ENCODE measurements around the gene MGA.

MGA gene

DNA sequence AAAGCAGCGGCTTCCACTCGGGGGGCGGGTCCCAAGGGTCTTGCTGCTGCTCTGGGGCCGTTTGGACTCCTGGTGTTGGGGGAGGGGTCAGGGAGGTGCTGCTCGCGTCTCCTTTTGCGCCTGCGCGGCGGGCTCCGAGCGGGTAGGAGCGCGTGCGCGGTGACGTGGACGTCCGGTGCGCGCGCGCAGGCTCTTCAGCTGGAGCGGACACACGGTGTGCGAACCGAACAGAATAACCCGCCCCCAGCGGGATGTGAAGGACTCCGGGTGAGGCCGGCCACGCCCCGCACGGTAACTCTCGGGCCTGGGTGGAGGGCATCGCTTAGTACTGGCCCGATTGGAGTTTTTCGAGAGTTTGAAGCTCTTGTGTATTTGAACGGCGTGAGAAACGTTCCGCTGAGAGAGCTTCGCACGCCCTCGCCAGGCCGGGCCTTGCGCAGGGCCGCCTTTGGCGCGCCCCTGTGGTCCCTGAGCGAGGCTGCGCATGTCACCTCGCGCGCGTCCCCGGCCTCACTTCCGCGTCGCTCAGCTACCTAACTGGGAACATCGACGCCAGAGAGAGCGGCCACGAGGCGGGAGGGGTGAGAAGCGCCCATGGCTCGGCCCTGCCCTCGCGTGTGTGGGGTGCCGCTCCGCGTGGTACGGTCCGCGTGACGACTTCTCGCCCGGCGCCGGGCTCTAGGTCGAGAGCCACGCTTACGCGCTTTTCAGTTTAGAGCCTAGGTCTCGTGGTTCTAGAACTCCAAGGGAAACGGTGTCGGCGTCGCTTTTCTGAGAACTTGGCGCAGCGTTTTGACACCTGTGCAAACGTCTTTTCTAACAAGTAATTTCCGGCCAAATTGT, at the start of gene MGA:
Gene MGA (plus strand): TSS at position 171 of the 843 bp plus-strand sequence.
- DNase-seq = peak; percentile 80

DNA sequence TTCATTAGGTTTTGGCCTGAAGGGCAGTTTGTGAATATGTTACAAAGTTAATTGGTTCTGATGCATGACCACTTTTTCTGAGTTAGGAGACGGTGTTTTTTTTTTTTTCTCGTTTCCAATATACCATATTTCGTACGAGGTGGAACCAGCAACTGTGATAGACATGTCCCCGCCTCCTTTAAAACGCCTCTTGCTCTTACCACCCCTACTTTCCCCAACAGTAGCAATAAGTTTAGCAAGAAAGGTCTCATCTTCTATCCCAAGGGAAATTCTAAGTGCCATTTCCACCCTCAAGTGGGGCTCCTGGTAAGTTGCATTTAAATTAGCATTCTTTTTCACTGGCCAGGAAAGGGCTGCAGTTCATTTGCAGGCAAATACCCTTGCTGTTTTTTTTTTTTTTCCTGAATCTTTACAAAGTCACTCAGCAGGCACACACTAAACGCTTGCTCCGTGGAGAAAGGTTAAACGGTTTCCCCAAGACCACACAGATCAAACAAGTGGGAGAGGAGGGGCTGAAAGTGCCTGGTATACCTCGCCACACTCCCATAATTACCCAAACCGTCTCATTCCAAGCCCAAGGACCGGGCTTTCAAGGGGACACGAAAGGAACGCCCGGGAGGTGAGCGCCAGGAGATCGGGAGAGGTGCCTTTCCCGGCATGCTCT, 39.5 kb upstream of the MGA start:
- no peak for DNase-seq

DNA sequence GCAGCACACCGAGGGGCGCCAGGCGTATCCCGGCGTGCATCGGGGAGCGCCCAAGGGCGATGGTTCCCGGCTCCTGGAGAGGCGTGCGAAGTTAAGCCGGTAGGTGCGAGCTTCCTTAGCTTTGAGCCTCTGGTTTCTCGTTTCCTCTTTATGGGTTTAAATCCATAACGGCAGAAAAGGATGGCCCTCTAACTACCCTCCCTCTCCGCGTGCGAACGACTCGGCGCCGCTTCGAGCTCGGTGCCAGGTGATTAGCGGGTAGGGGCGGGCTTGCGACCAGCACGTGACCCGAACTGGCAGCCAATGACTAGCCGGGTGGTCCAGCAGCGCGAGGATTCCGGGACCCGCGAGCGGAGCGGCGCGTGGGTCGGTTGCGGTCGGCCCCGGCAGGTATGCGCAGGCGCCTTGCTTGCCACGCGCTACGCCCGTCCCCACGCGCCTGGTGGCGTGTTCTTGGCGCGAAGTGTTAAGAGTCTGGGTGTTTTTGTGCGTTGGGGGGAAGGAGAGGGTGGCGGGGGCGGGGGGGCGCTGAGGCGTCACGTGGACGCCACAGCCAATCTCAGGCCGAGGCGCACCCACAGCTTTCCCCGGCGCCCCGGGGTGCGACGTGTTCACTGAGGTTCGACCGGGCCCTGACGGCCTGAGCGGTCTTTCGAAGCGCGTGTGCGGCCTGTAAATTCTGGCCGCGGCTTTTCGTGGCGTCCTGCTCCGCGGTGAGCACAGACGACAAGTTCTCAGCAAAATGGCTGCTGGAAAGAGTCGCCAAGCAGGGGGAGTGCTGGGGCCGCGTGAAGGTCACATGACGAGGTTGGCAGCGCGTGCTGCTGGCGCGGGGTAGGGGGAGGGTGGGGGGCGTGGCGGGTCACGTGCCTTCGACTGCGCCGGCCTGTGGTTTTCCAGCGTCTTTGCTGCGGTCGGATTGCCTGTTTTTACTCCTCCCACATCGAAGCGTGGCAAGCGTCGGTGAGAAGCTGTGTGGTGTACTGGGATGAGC, 38.7 kb upstream of the MGA start:
- DNase-seq = peak; percentile 73

DNA sequence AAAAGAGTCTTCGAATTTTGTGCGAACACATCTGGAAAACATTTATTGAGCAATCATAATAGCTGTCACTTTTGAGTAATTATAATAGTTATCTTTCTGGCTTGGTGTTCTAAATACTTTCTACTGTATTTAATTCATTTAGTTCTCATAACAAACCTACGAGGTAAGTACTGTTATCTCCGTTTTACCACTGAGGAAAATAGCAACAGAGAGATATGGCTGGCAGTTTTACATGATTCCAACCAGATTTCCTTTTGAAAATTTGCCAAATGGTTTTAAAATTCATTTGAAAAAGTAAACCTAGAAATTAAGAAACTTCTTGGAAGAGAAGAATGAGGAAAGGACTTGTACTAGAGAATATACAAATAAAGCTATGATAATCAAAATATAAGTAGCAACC, 37.3 kb upstream of the MGA start:
- DNase-seq = peak; percentile 3

DNA sequence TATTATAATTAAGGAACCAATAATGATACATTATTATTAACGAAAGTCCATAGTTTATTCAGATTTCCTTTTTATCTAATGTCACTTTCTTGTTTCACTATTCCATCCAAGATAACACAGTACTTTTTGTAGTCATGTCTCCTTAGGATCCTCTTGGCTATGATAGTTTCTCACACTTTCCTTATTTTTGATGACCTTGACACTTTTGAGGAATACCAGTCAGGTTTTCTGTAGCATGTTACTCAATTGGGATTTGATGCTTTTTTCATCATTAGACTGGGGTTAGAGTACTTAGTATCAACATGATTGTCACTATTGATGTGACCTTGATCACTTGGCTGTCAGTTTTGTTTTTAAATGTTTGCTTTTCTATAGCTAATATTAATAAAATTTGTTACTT, 33.0 kb upstream of the MGA start:
- DNase-seq = no peak

DNA sequence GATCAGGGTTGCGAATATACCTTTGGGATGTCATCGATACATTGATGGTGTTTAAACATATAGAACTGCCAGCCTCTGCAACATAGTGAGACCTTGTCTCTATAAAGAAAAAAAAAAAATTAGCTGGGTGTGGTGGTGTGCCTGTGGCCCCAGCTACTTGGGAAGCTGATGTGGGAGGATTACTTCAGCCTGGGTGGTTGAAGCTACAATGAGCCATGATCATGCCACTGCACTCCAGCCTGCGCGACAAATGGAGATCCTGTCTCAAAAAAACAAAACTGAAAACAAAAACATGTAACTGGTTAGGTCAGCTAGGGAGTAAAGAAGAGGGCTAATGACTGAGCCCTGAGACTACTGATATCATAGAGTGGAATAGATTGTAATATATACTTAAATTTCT, 30.7 kb upstream of the MGA start:
- DNase-seq = no peak

DNA sequence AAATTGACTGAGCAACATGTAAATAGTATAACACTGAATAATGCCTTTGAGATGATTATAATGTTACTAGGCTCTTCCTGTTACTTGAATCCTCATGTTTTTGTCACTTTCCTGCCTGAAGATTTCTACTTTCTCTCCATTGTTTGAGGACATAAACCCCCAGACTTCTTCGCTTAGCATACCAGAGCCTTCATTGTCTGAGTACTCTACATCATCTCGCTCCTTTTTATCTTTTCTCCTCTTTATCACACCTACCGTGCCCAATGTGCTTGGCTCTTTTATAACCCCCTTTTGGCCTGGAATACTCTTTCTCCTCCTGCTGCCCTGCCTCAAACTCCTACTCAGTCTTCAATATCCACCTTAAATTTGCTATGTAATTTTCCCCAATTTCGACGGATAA, 30.3 kb upstream of the MGA start:
- DNase-seq = no peak

DNA sequence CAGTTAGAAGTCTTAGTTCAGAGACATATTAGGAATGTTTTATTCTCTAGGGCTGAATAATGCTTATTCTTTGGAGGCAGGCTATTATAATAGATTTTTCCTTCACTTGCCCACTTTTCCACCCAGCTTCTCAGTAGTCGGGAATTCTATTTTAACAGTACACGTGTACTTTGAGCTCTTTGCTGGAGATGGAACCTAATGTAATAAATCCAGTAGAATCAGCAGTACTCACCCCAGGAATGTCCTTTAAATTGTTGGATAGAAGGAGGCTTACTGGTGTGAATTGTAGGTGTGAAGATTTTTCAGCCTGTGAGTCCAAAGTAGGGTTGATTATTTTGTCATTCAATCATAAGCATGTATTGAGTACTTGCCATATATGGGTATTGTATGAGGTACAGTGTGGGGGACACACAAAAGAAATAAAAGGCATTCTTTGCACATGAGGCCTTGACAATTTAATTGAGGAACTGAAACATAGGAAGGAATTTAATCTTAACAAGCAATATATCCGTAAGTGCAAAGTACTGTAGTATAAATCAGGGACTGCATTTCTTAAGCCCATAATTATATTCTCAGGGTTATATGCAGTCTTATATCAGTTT, 29.5 kb upstream of the MGA start:
- no peak for DNase-seq

DNA sequence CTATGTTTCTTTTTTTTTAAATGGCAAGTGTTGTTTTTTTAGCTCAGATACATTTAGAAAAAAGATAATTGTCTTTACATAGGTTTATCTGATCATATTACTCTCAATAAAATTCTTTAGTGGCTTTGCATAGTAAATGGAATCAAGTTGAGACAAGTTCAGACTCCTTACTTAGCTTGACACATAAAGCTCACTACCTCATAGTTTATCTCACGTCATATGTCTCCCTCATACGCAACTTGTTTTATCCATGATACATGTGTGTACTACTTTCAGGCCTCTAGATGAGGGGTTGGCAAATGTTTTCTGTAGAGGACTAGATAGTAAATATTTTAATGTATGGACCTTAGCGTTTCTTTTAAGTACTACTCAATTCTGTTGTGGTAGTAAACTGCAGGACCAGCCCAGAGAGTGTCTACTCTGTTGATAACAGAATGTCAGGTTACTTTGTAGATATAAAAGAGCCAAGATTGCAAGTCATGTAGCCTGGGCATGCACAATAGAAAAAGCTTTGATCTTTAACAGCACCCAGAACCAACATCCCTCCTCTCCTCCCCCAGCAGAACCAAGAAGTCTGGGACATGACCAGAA, 28.2 kb upstream of the MGA start:
- no peak for DNase-seq

DNA sequence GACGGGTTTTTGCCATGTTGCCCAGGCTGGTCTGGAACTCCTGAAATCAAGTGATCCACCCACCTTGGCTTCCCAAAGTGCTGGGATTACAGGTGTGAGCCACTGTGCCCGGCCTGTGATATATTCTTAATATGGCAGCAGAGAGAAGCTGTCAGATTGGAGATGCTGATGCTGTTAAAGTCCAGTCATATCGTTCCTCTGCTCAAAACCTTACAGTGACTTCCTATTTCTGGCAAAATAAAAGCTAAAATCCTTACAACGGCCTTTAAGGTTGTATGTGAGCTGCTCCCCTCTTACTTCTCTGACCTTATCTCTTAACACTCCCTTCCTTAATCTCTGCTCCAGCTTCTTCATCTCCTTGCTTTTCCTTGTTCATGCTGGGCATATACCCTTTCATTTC, 26.6 kb upstream of the MGA start:
- no peak for DNase-seq

DNA sequence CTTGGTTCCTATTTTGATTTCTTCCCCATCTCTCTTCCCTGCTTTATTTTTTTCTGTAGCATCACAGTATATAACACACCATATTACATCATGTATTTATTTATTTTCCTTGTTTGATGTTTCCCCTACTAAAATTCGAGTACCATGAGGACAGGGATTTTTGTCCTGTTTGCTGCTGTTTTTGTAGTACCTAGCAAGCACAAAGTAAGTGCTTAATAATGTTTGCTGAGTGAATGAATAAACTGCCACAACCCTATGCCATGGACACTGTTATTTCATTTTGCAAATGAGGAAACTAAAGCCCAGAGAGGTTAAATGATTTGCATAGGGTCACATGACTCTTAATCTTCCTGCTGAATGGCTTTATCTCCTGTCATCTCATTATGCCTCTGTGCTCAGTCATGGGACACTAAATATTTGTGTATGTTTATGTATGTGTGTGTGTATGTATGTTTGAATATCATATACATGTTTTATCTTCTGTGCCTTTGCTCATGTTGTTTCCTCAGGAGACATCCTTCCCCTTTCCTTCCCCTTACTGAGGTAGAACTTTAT, 26.1 kb upstream of the MGA start:
- DNase-seq = no peak

DNA sequence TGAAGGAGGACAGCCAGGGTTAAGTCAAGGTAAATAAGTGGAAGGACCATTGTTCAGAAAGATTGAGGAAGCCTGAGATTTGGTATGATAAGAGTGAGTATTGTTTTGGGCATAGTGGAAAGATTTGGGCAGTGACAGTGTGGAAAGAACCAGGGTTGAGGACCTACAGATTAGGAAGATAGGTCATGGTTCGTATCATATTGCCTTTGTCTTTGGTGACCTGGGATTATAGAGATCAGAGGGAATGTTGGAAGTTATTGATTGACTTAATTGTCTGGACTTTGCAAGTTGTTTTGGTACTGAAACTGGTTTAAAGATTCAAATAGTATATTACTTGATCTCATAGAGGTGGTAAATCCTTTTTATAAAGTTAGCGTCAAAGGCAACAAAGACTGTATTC, 23.1 kb upstream of the MGA start:
- DNase-seq = no peak

DNA sequence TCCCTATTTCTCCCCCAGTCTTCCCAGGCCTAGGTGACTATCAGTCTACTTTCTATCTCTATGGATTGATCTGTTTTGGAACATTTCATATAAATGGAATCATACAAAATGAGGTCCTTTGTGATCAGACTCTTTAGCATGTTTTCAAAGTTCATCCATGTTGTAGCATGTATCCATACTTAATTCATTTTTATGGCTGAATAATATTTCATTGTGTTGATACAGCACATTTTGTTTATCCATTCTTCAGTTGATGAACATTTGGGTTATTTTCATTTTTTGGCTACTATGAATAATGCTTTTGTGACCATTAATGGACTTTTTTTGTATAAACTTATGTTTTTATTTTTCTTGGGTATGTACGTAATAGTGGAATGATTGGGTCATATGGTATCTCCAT, 19.2 kb upstream of the MGA start:
- no peak for DNase-seq

DNA sequence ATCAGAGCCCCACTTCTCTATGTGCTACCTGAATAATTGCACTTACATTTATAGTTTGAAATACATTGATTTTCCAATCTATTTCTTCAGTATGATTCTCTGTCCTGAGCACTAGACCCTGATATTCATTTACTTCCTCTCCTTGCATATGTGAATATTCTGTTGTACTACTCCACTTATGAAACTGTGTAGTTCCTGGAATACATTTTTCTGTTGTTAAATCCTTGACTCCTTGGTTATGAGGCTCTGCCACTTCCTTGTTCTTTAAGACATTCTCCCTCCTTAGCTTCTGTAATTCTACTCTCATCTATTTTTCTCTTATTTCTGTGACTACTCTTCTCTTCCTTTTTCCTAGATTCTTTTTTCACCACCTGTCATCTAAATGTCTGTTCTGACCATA, 12.9 kb upstream of the MGA start:
- DNase-seq = no peak

DNA sequence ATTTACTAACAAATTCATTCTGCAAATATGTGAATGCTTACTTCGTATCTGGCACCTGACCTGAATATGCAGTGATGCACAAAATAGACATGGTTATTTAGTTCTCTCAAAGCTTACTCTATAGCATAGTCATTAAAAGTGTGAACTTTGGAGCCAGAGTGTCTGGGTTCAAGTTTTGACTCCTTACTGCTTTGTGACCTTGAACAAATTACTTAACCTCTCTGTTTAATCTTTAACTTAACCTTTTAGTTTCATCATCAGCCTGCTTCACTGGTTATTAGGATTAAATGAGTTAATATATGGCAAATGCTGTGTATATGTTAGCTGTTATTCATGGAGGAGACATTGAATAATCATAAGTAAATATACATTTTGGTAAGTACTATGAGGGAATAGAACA, 12.1 kb upstream of the MGA start:
- DNase-seq = no peak

DNA sequence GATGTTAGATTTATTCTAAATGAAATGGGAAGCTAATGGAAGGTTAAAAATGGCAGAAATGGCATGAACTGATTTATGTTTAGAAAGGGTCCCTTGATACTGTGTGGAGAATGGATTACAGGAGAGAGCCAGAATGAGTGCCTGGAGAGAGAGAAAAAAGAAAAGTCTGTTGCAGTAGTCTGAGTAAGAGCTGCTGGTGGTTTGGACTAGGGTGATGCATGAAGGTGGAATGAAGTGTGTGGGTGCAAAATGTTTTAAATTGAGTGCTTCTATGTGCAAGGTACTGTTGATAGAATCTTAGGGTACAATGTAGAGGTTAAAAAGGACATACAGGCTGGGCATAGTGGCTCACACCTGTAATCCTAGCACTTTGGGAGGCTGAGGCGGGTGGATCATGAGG, 11.4 kb upstream of the MGA start:
- DNase-seq = no peak

DNA sequence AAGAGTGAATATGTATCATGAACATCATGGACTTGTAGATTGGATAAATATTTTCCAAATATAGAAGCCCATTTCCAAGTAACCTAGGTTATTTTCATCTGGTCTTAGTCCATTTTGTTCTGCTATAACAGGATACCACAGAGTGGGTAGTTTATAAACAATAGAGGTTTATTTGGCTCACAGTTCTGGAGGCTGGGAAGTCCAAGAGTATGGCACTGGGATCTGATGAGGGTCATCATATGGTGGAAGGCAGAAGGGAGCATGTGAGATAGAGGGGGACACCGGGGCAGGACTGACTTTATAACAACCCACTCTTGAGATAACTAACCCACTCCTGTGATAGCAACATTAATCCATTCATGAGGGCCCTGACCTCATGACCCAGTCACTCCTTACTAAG, 9.4 kb upstream of the MGA start:
- DNase-seq = no peak

DNA sequence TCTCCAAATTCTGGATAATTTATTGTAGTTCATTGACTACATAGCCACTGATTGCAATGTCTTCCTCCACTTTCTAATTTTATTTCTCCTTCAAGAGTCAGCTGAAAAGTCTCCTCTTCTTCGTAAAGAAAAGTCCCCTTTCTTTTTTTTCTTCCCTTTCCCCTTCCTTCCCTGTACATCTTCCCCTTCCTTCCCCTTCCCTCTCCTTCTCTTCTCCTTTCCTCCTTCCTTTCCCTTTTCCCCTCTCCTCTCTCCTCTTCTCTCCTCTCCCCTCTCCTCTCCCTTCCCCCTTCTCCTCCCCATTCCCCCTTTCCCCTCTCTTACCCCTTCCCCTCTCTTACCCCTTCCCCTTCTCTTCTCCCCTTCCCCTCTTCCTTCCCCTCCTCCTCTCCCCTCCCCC, 8.8 kb upstream of the MGA start:
- DNase-seq = no peak

DNA sequence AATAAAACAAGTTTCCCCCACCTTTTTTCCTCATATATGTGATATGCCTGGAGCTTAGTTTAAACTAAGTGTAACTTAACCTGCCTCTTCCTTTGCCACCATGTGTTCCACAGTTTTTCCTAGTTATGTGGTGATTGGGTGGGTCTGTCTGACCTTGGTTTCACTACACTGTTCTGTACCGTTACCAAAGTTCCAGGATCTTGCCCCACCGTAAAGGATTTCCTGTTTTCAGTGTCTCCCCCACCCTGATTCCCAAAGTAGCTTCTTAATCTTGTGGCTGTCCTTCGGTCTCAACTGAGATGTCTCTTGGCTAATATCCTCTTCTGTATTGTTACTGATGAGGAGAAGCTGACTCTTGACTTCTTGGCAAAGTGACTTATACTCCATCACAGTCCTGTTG, 6.4 kb upstream of the MGA start:
- DNase-seq = no peak

DNA sequence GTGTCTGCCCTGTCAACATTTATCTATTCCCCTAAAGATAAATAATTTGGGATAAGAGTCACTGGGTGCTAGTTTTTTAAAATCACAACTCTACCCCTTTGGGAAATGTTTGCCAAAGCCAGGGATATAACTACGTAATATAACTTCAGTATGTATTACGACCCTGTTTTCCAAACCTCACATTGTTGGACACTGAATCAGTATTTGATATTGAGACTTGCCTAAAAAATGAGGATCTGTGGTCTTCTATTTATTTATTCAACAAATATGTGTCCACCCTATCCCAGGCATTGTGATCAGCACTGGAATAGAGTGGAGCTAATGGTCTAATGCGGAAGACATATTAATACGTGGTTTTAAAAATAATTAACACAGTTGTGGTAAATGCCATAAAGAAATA, 4.5 kb upstream of the MGA start:
- no peak for DNase-seq

DNA sequence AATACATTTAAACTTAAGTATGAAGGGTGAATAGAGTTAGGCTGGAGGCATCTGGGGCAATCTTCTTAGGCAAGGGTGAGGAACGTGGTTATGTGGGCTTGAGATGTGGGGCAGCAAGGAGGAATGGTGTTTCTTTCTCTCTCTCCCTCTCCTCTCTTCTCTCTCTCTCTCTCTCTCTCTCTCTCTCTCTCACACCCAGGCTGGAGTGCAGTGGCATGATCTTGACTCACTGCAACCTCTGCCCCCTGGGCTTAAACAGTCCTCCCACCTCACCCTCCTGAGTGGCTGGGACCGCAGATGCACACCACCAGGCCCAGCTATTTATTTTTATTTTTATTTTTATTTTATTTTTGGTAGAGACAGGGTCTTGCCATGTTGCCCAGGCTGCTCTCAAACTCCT, 4.0 kb upstream of the MGA start:
- no peak for DNase-seq

DNA sequence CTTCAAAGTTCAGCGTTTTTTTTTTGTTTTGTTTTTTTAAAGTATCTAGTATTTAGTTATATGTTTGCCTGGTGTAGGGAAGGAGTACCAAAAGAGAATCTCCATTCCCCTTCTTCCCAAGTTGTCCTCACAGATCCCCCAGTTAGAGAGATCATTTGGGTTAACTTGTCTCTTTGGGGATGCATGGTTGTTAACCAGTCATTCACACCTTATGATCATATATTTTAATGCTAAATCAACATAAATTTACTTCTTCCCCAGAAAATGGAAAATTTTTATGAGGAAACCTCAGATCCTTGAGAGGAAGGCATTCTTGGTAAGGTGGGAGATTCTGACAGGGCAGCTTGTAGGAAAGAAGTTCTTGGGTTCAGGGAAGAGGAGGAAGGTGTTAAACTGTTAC, 1.5 kb upstream of the MGA start:
- DNase-seq = no peak
